Measurements from ENCODE around the gene MAP3K2.
"Not testable (repeated sequence)": the region's sequence is repeated elsewhere in the genome, so short reads cannot be mapped to it uniquely, and the experiment has no call there.

MAP3K2 gene

GRCh38 chr2:127357591-127357990 is 30.2 kb downstream of the MAP3K2 start:
- H3K4me3 Mint-ChIP-seq: no peak overlapping the region
- H3K9me3 Mint-ChIP-seq: peaks cover 37% of the 10 kb centered on the region
- H3K27me3 Mint-ChIP-seq (ENCODE audit: low read depth, poor library complexity): no peaks in the 10 kb centered on the region
- no peak overlapping the region for H3K27ac Mint-ChIP-seq
- peaks cover 33% of the 10 kb centered on the region for H3K36me3 Mint-ChIP-seq (ENCODE audit: low read depth)
- DNase-seq: no peak
- peaks cover 11% of the 10 kb centered on the region for H3K4me1 Mint-ChIP-seq
- no peak for TF ChIP-seq CTCF (IDR thresholded peaks at IDR 0.05)

GRCh38 chr2:127356531-127356930 is 31.2 kb downstream of the MAP3K2 start:
- H3K27ac Mint-ChIP-seq: no peak overlapping the region
- peaks cover 44% of the 10 kb centered on the region for H3K9me3 Mint-ChIP-seq
- no peak overlapping the region for H3K4me3 Mint-ChIP-seq
- H3K27me3 Mint-ChIP-seq (ENCODE audit: low read depth, poor library complexity): no peaks in the 10 kb centered on the region
- H3K36me3 Mint-ChIP-seq (ENCODE audit: low read depth): peaks cover 44% of the 10 kb centered on the region
- TF ChIP-seq CTCF (IDR thresholded peaks at IDR 0.05): no peak
- no peak for DNase-seq
- H3K4me1 Mint-ChIP-seq: peaks cover 5% of the 10 kb centered on the region

GRCh38 chr2:127355407-127356008 is 32.3 kb downstream of the MAP3K2 start:
- no peak for DNase-seq
- no peak overlapping the region for H3K27ac Mint-ChIP-seq
- no peaks in the 10 kb centered on the region for H3K27me3 Mint-ChIP-seq (ENCODE audit: low read depth, poor library complexity)
- H3K4me3 Mint-ChIP-seq: no peak overlapping the region
- peaks cover 47% of the 10 kb centered on the region for H3K36me3 Mint-ChIP-seq (ENCODE audit: low read depth)
- peaks cover 5% of the 10 kb centered on the region for H3K4me1 Mint-ChIP-seq
- H3K9me3 Mint-ChIP-seq: peaks cover 44% of the 10 kb centered on the region
- peak; percentile 27 for TF ChIP-seq CTCF (IDR thresholded peaks at IDR 0.05)

- Mint-ChIP-seq H3K9me3 (peaks cover 44% of the 10 kb centered on the region), H3K36me3 (ENCODE audit: low read depth) (peaks cover 53% of the 10 kb centered on the region)
- not testable (repeated sequence) for H3K4me1 Mint-ChIP-seq; H3K27me3 Mint-ChIP-seq (ENCODE audit: low read depth, poor library complexity); DNase-seq; H3K4me3 Mint-ChIP-seq; H3K27ac Mint-ChIP-seq
Observed at GRCh38 chr2:127353873-127354676, 33.7 kb downstream of the MAP3K2 start.

GRCh38 chr2:127353223-127353622 is 34.6 kb downstream of the MAP3K2 start:
- H3K4me1 Mint-ChIP-seq; DNase-seq; H3K27ac Mint-ChIP-seq; H3K4me3 Mint-ChIP-seq; H3K27me3 Mint-ChIP-seq (ENCODE audit: low read depth, poor library complexity): not testable (repeated sequence)
- H3K36me3 Mint-ChIP-seq (ENCODE audit: low read depth): peaks cover 53% of the 10 kb centered on the region
- peaks cover 44% of the 10 kb centered on the region for H3K9me3 Mint-ChIP-seq

- Mint-ChIP-seq H3K9me3 (peaks cover 28% of the 10 kb centered on the region), H3K27ac (no peak overlapping the region), H3K4me3 (no peak overlapping the region), H3K4me1 (no peaks in the 10 kb centered on the region), H3K36me3 (ENCODE audit: low read depth) (peaks cover 49% of the 10 kb centered on the region), H3K27me3 (ENCODE audit: low read depth, poor library complexity) (no peaks in the 10 kb centered on the region)
- no peak for TF ChIP-seq CTCF (IDR thresholded peaks at IDR 0.05)
- DNase-seq: no peak
Observed at GRCh38 chr2:127351603-127352002, 36.2 kb downstream of the MAP3K2 start.
